HG03108 (cell line): Measurements from ENCODE around the gene FCRL5.

Experiments
- ATAC-seq: cut with Tn5 transposase; IDR thresholded peaks from one replicate; pipeline ENCODE4 v1.9.1; 2021; ENCODE audit warnings: moderate library complexity; ENCODE audit not compliant: unreplicated experiment

FCRL5 gene

DNA sequence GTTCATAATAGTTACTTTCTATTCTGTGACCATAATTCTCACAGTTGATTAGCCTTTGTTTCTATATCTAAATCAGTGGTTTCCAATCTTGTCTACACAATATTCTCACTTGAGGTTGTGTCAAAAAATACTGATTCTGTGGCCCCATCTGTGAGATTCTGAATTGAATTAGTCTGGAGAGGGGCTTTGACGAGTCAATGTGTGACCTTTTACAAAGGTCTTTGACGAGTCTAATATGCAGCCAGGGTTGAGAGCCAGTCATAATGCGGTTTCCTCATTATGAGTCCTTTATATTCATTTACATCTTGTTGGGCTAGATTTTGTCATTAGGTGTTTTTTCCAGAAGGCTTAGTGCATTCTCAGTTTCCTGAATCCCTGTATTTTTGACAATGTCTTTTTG is 19.7 kb downstream of the FCRL5 start:
- ATAC-seq = no peak

DNA sequence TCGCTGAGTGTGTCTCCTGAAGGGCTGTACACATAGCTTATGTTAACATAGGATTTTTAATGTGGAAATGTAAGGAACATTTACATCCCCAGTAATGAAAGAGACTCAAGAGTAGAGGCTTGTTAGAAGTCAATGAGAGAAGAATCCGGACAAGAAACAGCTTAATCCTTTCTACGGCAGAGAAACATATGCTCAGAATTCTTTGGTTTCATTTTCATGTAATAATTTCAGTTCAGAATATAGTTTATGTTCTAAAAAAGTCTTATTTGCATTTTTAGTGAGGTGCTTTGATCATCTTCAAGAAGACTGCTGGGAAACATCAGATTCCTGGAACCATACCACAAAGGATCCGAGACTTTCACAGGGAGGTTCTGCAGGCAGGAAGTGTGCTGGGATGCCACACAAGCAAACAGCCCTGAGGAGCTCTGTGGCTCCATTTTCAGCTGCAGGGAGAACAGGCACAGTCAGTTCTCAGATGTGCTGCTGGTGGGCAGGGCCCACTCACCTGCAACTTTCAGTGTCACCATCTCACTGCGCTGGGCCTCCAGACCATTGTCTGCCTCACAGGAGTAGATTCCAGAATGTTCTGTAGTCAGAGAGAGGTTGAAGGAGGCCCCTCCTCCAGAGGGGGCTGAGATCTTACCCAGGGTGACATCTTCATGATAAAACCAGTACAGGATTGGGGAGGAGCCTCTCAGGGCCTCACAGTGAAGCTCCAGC is 28.4 kb downstream of the FCRL5 start:
- no peak for ATAC-seq

GRCh38 chr1:157521056-157521455 is 31.3 kb downstream of the FCRL5 start:
- no peak for ATAC-seq

- ATAC-seq = no peak
These were observed 31.9 kb downstream of the FCRL5 start for GRCh38 chr1:157520386-157520935.

DNA sequence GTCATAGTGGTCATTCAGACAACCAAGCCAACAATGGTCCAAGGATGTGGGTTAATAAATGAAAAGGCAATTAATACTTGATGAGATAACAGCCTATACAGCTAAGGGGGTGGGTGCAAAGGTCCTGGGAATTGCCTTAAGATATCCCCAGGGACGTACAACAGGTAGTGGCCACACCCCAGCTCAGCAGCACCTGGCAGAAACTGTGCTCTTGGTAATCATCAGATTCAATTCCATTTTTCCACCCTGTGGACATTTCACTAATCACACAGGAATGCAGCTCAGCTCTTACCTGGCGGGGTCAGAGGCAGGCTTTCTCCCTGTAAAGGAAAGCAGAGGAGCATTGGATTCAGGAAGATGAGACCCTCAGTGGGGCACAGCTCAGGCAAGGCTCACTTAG is 32.9 kb downstream of the FCRL5 start:
- no peak for ATAC-seq

DNA sequence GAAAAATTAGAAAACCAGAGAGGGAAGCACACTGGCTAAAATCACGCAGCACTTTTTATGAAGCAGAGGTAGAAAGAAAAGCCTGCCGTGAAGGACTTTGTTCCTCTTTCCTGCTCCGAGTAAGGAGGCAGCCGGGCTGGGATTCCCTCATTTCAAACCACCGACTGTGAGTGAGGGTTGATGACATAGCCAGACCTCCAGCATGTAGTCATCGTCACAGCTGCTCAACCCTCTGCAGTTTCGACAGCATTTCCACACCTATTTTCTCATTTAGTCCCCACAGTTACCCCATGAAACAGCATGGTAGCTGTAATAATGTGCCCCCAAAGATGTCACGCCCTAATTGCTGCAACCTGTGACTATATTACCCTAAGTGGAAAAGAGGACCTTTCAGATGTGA is 35.3 kb downstream of the FCRL5 start:
- ATAC-seq = no peak

GRCh38 chr1:157515709-157516108 is 36.6 kb downstream of the FCRL5 start:
- no peak for ATAC-seq

GRCh38 chr1:157515141-157515540 is 37.2 kb downstream of the FCRL5 start:
- no peak for ATAC-seq

DNA sequence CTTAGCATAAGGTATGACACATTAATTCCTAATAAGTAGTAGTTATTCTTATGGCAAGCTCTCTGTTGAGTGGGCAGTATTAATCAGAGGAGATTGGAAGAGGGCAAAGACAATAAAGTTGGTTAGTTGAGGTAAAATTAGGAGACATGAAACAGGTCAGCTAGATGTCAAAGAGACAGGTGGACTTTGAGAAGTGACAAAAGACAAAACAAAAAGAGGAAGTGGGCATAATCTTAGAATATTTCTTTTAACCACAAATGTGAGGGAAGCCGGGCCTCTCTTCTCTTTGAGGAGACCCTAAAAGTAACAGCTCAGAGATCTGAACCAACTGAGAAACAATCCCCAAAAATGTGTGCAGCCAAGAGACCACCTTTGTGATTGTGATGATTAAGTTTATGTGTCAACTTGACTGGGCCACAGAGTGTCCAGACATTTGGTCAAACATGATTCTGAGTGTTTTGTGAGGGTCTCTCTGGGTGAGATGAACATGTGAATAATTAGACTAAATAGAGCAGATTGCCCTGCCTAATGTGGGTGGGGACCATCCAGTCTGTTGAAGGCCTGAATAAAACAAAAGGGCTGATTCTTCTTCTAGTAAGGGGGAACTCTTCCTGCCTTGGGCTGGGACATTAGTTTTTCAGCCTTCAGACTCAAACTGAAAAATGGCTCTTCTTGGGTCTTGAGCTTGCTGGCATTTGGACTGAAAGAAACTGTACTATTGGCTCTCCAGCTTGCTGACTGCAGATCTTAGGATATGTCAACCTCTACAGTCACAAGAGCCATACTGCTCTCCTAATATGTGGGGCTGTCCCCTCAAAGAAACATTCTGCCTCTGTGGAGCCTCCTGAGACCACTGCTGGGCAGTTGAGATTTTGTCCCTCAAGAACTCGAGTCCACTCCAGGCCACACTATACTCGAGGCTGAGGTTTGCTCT is 40.0 kb downstream of the FCRL5 start:
- peak; percentile 52 for ATAC-seq

DNA sequence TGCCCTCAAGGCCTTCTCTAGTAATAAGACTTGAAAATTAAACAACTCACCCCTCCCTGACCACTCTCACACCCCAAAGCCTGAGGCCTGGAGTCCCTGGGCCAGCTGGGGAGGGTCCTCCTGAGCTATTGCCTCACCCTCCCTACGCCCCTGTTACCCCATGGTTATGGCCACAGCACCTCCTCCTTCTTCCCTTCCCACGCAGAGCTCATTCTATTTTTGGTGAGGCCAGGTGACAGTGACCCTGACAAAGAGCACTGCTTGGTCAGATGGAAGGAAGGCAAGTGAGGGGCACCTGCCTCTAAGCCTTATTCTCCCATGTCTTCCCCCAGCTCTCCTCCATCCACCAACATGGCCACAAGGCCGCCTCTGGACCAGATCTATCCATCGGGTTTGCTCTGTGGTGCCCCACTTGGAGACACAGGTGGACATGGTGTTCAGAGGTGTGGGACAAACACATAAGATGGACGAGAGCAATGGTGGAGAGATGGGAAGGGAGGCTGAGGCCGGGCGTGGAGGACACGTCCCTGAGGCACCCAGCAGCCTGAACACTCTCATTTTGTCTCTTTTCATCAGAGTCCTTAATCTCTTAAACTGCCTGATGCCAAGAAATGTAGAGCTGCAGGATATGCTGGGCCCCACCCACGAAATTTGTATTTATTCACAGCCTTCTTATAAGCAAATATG is 42.6 kb downstream of the FCRL5 start:
- ATAC-seq = no peak

GRCh38 chr1:157505481-157506272 is 46.6 kb downstream of the FCRL5 start:
- peak; percentile 91 for ATAC-seq

DNA sequence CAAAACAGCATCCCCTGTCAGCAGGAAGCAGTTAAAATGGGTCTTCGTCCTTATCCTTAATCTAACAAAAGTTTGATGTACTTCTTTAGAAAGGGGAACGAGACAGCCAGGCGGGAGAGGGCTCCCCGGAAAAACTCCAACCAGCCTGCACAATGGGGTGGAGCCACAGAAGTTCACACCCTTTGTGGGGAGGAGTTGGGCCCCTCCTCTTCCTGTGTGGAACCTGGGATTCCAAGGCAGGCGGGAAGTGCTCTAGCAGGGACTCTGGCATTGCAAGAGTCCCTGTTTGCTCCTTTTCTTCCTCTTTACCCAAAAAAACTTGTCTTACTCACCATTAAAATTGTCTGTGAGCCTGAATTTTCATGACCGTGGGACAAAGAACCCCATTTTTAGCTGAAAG is 47.7 kb downstream of the FCRL5 start:
- ATAC-seq = no peak

- ATAC-seq = no peak
These were observed 52.8 kb downstream of the FCRL5 start for GRCh38 chr1:157499521-157499920.

GRCh38 chr1:157498736-157499090 is 53.6 kb downstream of the FCRL5 start:
- no peak for ATAC-seq

- ATAC-seq = no peak
These were observed 54.2 kb downstream of the FCRL5 start for GRCh38 chr1:157497987-157498735.

DNA sequence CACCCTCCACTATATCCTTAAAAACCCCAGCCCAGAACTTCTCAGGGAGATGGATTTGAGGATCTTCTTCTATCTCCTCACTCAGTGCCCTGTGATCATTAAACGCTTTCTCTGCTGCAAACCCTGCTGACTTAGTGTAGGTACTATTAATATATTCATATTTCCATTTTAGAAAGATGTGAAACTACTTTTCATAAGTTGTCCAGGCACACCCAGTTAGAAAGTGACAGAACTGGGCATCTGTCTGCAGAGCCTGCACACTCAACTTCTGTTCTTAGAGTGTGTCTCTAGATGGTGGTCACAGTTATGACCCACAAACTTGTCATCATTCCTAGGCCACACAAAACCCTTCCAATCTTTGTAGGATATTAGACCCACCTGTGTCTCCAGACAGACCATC is 55.0 kb downstream of the FCRL5 start:
- ATAC-seq = no peak

DNA sequence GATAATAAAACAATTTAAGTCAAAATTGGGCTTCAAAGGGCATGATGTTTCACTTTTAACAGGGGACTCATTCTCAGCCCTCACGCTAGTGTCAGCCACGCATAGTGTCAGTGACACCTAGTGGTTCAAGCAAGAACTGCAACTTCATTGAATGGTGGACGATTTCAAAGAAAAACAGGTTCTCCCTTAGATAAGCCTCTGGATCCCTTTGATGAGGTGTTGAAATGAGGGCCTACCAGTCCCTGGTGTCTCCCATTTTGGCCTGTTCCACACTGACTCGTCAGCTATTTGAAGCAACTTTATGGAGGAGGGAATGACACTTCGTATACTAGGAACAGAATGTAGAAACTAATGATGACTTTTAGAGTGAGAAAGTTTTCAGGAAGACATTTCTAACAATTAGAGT is 56.2 kb downstream of the FCRL5 start:
- no peak for ATAC-seq

- no peak for ATAC-seq
These were observed 57.0 kb downstream of the FCRL5 start for GRCh38 chr1:157495285-157495684.

GRCh38 chr1:157494093-157494492 is 58.2 kb downstream of the FCRL5 start:
- ATAC-seq = no peak
